ENCODE measurements around the gene MPZL1. TPM values are rescaled to one million over a fixed set of nuclear protein-coding genes. Genes with fewer than 3 reads are reported as not detected.
"Not testable (repeated sequence)": the region's sequence is repeated elsewhere in the genome, so short reads cannot be mapped to it uniquely, and the experiment has no call there.

Gene MPZL1
- total RNA-seq, 1 donor from 2014 or later, result 69.7 TPM

GRCh38 chr1:167716000-167716271 is 5.8 kb upstream of the MPZL1 start:
- Histone ChIP-seq H3K4me3 (peak overlapping the region; percentile 60 to 67), H3K27me3 (no peaks in the 10 kb centered on the region), H3K36me3 (no peaks in the 10 kb centered on the region), H3K27ac (peak overlapping the region; percentile 85), H3K4me1 (peaks cover 20% of the 10 kb centered on the region), H3K9me3 (no peaks in the 10 kb centered on the region)
- no peak for DNase-seq (ENCODE audit: extremely low spot score in 2 of 2)
- intact Hi-C loops (cut with DNase I), result no loop called here
- TF ChIP-seq POLR2AphosphoS5 (IDR thresholded peaks at IDR 0.05; ENCODE audit: insufficient read depth in 1 of 2, low read depth in 1 of 2) (no peak), CTCF (IDR thresholded peaks at IDR 0.05) (no peak), POLR2A (IDR thresholded peaks at IDR 0.05) (no peak)

GRCh38 chr1:167717351-167717750 is 4.4 kb upstream of the MPZL1 start:
- H3K27me3 ChIP-seq, result no peaks in the 10 kb centered on the region
- no peak for DNase-seq (ENCODE audit: extremely low spot score in 2 of 2)
- no peaks in the 10 kb centered on the region for H3K9me3 ChIP-seq
- intact Hi-C loops (cut with DNase I), result no loop called here
- no peaks in the 10 kb centered on the region for H3K36me3 ChIP-seq
- H3K27ac ChIP-seq, result no peak overlapping the region
- H3K4me3 ChIP-seq, result no peak overlapping the region
- peaks cover 22% of the 10 kb centered on the region for H3K4me1 ChIP-seq
- TF ChIP-seq POLR2A (IDR thresholded peaks at IDR 0.05) (no peak), POLR2AphosphoS5 (IDR thresholded peaks at IDR 0.05; ENCODE audit: insufficient read depth in 1 of 2, low read depth in 1 of 2) (no peak), CTCF (IDR thresholded peaks at IDR 0.05) (no peak)

- no peaks in the 10 kb centered on the region for H3K9me3 ChIP-seq
- H3K4me1 ChIP-seq, result peaks cover 33% of the 10 kb centered on the region
- H3K27me3 ChIP-seq, result no peaks in the 10 kb centered on the region
- no peaks in the 10 kb centered on the region for H3K36me3 ChIP-seq
- H3K27ac ChIP-seq, result no peak overlapping the region
- no peak for TF ChIP-seq POLR2A (IDR thresholded peaks at IDR 0.05)
- TF ChIP-seq POLR2AphosphoS5 (IDR thresholded peaks at IDR 0.05; ENCODE audit: insufficient read depth in 1 of 2, low read depth in 1 of 2), result no peak
- TF ChIP-seq CTCF (IDR thresholded peaks at IDR 0.05), result no peak
- intact Hi-C loops (cut with DNase I), result no loop called here
- H3K4me3 ChIP-seq, result no peak overlapping the region
- no peak for DNase-seq (ENCODE audit: extremely low spot score in 2 of 2)
These were observed 2.7 kb upstream of the MPZL1 start for GRCh38 chr1:167718914-167719691.

GRCh38 chr1:167719715-167720421 is 1.9 kb upstream of the MPZL1 start:
- H3K27ac ChIP-seq; H3K36me3 ChIP-seq; intact Hi-C loops (cut with DNase I); H3K27me3 ChIP-seq; H3K9me3 ChIP-seq; H3K4me3 ChIP-seq; DNase-seq (ENCODE audit: extremely low spot score in 2 of 2): not testable (repeated sequence)
- peaks cover 39% of the 10 kb centered on the region for H3K4me1 ChIP-seq

GRCh38 chr1:167720965-167721616 is 691 bp upstream of the MPZL1 start:
- no peaks in the 10 kb centered on the region for H3K27me3 ChIP-seq
- intact Hi-C loops (cut with DNase I), result no loop called here
- TF ChIP-seq POLR2A (IDR thresholded peaks at IDR 0.05) (no peak), POLR2AphosphoS5 (IDR thresholded peaks at IDR 0.05; ENCODE audit: insufficient read depth in 1 of 2, low read depth in 1 of 2) (no peak), CTCF (IDR thresholded peaks at IDR 0.05) (no peak)
- H3K36me3 ChIP-seq, result no peaks in the 10 kb centered on the region
- DNase-seq (ENCODE audit: extremely low spot score in 2 of 2), result no peak
- peaks cover 44% of the 10 kb centered on the region for H3K4me1 ChIP-seq
- H3K4me3 ChIP-seq, result peak overlapping the region; percentile 81 to 92
- peak overlapping the region; percentile 91 for H3K27ac ChIP-seq
- no peaks in the 10 kb centered on the region for H3K9me3 ChIP-seq

Measured in vagina (tissue), 2 donors.